Gastroesophageal sphincter (tissue), 4 donors: ENCODE measurements around the gene CBX8. TPM values are rescaled to one million over a fixed set of nuclear protein-coding genes. Genes with fewer than 3 reads are reported as not detected.

Experiments
- ATAC-seq: fragments of 150-250 bp; one replicate; pipeline ENCODE4 v1.9.1; 2016; ENCODE audit warnings: mild to moderate bottlenecking, moderate library complexity
- H3K27ac ChIP-seq, 4 donors: fragments of 200-600 bp; sonication (generic) in 3 of 4; 1 replicate in 3 of 4; 2 replicates in 1 of 4; pipeline ENCODE4 v1.5.1; 2016 to 2019
- H3K27me3 ChIP-seq: fragments of 200-600 bp; sonication (generic); one replicate; pipeline ENCODE4 v1.5.1; 2019
- H3K36me3 ChIP-seq, 2 donors: fragments of 200-600 bp; sonication (generic); one replicate each; pipeline ENCODE4 v1.5.1; 2019; ENCODE audit warnings: control low read depth in 1 of 2
- H3K4me1 ChIP-seq, 3 donors: fragments of 200-600 bp; sonication (generic); 1 replicate in 2 of 3; 2 replicates in 1 of 3; pipeline ENCODE4 v1.5.1; 2016 to 2019; ENCODE audit warnings: control low read depth in 2 of 3
- H3K4me3 ChIP-seq, 2 donors: fragments of 200-600 bp; sonication (generic); one replicate each; pipeline ENCODE4 v1.5.1; 2019; ENCODE audit warnings: mild to moderate bottlenecking in 1 of 2, moderate library complexity in 1 of 2
- H3K9me3 ChIP-seq, 3 donors: fragments of 200-600 bp; sonication (generic); one replicate each; pipeline ENCODE4 v1.5.1; 2017 to 2019; ENCODE audit warnings: control low read depth in 2 of 3
- CTCF ChIP-seq, 4 experiments: fragments of 200-600 bp in 2 of 4; fragments of 450-650 bp in 2 of 4; sonication (generic) in 1 of 4; IDR thresholded peaks; one replicate each; pipeline ENCODE4 v1.5.1; 2017 to 2019; ENCODE audit warnings: antibody characterized with exemption in 4 of 4, mild to moderate bottlenecking in 2 of 4, moderate library complexity in 2 of 4
- EP300 ChIP-seq: sonication (generic); formaldehyde crosslinking; IDR thresholded peaks from one replicate; pipeline ENCODE4 v1.6.1; 2017; ENCODE audit warnings: antibody characterized with exemption, mild to moderate bottlenecking
- POLR2A ChIP-seq, 2 donors: fragments of 450-650 bp; IDR thresholded peaks; one replicate each; pipeline ENCODE4 v1.6.1; 2017; ENCODE audit warnings: antibody characterized with exemption in 2 of 2, mild to moderate bottlenecking in 2 of 2, moderate library complexity in 1 of 2
- POLR2AphosphoS5 ChIP-seq: sonication (generic); formaldehyde crosslinking; IDR thresholded peaks from one replicate; pipeline ENCODE4 v1.6.1; 2017; ENCODE audit warnings: antibody characterized with exemption
- WGBS, 2 donors: methylation state at CpG; one replicate each; pipeline ENCODE4 v1.1.5; 2018; ENCODE audit warnings: low coverage in 1 of 2; 5-methylcytosine and 5-hydroxymethylcytosine counted together
- total RNA-seq, 4 donors: library from RNA; depleted of rRNA; stranded (reverse); fragments of >200 nt; gene quantifications; one replicate each; pipeline ENCODE4 v1.1.0, GENCODE V29; 2016

Gene CBX8
- total RNA-seq, 4 donors from 2014 or later: 0.40 to 10.6 (median 3.9) TPM

GRCh38 chr17:79819085-79819484 lies 22.2 kb upstream of the CBX8 start:
- no peak overlapping the region for H3K4me3 ChIP-seq
- TF ChIP-seq EP300 (no peak), CTCF (IDR thresholded peaks at IDR 0.05) (no peak), POLR2A (IDR thresholded peaks at IDR 0.05) (no peak), POLR2AphosphoS5 (no peak)
- H3K36me3 ChIP-seq: no peaks in the 10 kb centered on the region
- ATAC-seq: no peak
- no peak overlapping the region for H3K27ac ChIP-seq
- H3K4me1 ChIP-seq: peaks cover 0 to 17% (median 12%) of the 10 kb centered on the region in 3 donors
- peaks cover 43% of the 10 kb centered on the region for H3K27me3 ChIP-seq
- no peaks in the 10 kb centered on the region for H3K9me3 ChIP-seq
- WGBS, 2 donors: 60 to 83% methylated on average over 1 to 4 of the region's 5 CpGs

DNA sequence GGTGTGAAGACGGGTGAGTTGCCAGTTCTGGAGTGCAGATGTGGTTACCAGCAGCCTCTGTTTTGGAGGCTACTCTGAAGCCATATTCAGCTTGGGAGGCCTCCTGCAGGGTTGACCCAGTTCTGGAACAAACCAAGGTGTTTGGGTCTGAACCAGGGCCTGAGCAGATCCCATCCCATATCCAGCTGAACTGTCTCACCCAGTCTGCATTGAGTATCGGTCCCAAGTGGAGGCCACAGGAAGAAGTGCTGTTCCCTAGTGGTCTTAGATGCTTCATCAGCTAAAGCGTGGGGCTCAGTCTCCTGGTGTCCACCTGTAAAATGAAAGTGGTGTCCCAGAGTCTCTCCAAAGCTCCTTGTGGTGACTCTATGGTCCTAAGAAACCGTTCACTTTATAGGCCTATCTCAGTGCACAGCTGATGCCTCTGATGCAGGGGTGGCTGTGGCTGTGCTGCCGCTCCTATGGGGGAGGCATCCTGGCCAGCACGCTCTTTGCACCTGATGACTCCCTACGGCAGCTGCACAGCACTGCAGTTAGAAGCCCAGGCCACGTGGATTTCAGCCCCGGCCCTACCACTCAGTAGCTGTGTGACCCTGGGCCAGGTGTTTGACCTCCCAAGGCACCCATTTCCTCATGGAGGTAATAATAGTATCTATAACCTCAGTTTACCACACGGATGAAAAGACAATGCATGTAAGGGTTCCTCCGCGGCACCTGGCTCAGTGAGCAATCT lies 21.3 kb upstream of the CBX8 start:
- TF ChIP-seq POLR2AphosphoS5 (no peak), CTCF (IDR thresholded peaks at IDR 0.05) (no peak), POLR2A (IDR thresholded peaks at IDR 0.05) (no peak), EP300 (no peak)
- no peak for ATAC-seq
- peaks cover 0 to 26% (median 16%) of the 10 kb centered on the region in 3 donors for H3K4me1 ChIP-seq
- H3K27ac ChIP-seq: no peak overlapping the region
- no peak overlapping the region for H3K4me3 ChIP-seq
- H3K36me3 ChIP-seq: no peaks in the 10 kb centered on the region
- H3K9me3 ChIP-seq: no peaks in the 10 kb centered on the region
- WGBS, 2 donors: 83 to 90% methylated on average over 2 to 5 of the region's 12 CpGs
- H3K27me3 ChIP-seq: peaks cover 52% of the 10 kb centered on the region

DNA sequence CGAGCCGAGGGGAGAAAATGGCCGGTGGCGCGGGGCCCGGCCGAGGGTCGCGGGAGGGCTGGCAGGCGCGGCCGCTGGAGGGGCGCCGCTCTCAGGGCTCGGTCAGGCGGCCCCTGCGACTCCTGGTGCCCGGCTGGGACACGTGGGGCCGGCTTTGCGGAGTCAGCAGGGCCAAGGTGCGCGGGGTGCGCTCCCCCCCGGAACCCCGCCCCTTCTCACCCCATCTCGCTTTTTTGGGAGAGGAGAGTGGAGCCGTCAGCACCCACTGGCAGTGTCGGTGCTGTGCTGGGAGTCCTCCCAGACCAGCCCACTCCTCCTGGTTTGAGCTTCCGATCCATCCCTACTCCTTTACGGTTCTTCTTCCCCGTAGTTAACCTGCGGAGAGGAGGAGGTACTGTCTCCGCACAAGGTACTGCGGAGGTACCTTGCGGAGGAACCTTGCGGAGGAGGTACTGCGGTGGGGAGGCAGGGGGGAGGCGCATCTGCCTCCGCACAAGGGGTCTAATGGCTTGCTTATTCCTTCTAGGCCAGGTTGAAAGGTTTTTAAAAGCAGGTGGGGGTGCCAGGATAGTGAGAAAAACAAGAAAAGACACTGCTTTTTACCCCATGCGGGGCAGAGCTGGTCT lies 19.1 kb upstream of the CBX8 start:
- peaks cover 0 to 49% (median 23%) of the 10 kb centered on the region in 3 donors for H3K4me1 ChIP-seq
- no peak for ATAC-seq
- H3K4me3 ChIP-seq: no peak overlapping the region
- 80 to 100% methylated on average over 1 of the region's 41 CpGs for WGBS, 2 donors
- peaks cover 74% of the 10 kb centered on the region for H3K27me3 ChIP-seq
- H3K36me3 ChIP-seq: no peaks in the 10 kb centered on the region
- TF ChIP-seq POLR2A (IDR thresholded peaks at IDR 0.05) (no peak), POLR2AphosphoS5 (no peak), CTCF (IDR thresholded peaks at IDR 0.05) (no peak), EP300 (no peak)
- H3K9me3 ChIP-seq: no peaks in the 10 kb centered on the region
- H3K27ac ChIP-seq: no peak overlapping the region

- Histone ChIP-seq H3K27me3 (peaks cover 82% of the 10 kb centered on the region), H3K36me3 (no peaks in the 10 kb centered on the region), H3K4me3 (peak overlapping the region in 1 of 2 donors; percentile 36), H3K27ac (no peak overlapping the region), H3K4me1 (peaks cover 0 to 56% (median 30%) of the 10 kb centered on the region in 3 donors), H3K9me3 (no peaks in the 10 kb centered on the region)
- TF ChIP-seq CTCF (IDR thresholded peaks at IDR 0.05) (no peak), POLR2A (IDR thresholded peaks at IDR 0.05) (no peak), EP300 (no peak), POLR2AphosphoS5 (no peak)
- no CpG with 5 or more reads among the region's 96 CpGs for WGBS, 2 donors
- ATAC-seq: peak; percentile 55
Measured at GRCh38 chr17:79814974-79815835, 18.3 kb upstream of the CBX8 start.
